AG10803 (cell line): ENCODE results near the gene KYNU.
"Not testable (repeated sequence)": the region's sequence is repeated elsewhere in the genome, so short reads cannot be mapped to it uniquely, and the experiment has no call there.

Experiments
- DNase-seq: peaks from one replicate; pipeline ENCODE4 v3.0.0; 2010; ENCODE audit warnings: low read depth
- H3K4me3 ChIP-seq: 2 replicates; pipeline ENCODE4 v1.5.1; 2011; ENCODE audit warnings: mild to moderate bottlenecking, low read length, control low read depth
- CTCF ChIP-seq: conservative IDR thresholded peaks from 2 replicates; pipeline ENCODE4 v1.5.1; 2011; ENCODE audit warnings: mild to moderate bottlenecking, low read length, control low read depth, inconsistent platforms

The KYNU gene

GRCh38 chr2:142849820-142850219, 27.6 kb upstream of the KYNU start:
- DNase-seq: no peak
- H3K4me3 ChIP-seq: no peak overlapping the region
- TF ChIP-seq CTCF: no peak

GRCh38 chr2:142853912-142854311, 23.6 kb upstream of the KYNU start:
- no peak for DNase-seq
- no peak overlapping the region for H3K4me3 ChIP-seq
- TF ChIP-seq CTCF: no peak

DNA sequence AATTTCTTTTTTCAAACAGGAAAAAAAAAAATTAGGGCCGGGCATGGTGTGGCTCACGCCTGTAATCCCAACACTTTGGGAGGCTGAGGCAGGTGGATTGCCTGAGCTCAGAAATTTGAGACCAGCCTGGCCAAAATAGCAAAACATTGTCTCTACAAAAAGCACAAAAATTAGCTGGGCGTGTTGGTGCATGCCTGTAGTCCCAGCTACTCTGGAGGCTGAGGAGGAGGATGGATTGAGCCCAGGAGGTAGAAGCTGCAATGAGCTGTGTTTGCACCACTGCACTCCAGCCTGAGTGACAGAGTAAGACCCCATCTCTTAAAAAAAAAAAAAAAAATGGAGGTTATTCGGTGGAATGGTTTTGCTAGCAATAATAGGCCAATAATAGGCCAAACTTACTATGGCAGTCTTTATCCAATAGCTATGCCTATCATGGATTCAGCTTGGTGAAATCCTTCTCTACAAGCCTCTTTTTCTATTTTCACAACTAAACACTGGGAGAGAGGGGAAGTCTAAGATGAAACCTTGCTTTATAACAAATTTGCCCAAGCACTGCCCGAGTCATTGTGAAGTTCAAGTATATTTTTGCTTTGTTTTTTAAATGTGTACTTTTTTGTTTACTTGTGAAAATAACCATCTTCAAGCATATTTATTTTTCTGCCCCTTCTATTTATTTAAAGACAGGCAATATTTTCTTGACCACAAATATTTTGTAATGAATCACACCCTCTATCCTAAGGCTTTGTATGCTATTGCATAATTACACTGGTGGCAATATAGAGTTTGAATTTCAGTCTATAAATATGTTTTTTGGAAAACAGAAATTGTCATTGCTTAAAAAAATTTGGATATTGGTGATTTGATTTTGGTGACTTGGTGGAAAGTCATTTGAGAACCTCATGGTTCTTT, 20.0 kb upstream of the KYNU start:
- no peak for TF ChIP-seq CTCF
- H3K4me3 ChIP-seq: no peak overlapping the region
- DNase-seq: peak; percentile 25

GRCh38 chr2:142858961-142859360, 18.5 kb upstream of the KYNU start:
- H3K4me3 ChIP-seq: no peak overlapping the region
- DNase-seq: no peak
- TF ChIP-seq CTCF: no peak

DNA sequence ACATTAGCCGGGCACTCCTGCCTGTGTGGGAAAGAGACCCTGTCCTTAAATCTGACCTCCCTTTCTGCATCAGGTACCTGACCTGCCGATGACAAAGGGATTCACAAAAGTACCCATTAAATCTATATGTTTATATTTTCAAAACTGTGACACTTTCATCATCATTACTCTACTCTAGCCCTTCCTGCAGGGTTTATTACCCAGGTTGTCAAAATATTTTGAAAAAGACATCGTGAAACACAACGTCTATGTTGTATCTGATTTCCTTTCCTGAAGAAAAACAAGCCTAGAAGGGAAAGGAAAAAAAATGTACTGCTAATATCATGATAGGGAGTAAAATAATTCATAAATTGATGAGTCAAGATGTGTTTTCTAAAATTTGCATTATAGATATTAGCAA, 15.2 kb upstream of the KYNU start:
- TF ChIP-seq CTCF: no peak
- no peak for DNase-seq

DNA sequence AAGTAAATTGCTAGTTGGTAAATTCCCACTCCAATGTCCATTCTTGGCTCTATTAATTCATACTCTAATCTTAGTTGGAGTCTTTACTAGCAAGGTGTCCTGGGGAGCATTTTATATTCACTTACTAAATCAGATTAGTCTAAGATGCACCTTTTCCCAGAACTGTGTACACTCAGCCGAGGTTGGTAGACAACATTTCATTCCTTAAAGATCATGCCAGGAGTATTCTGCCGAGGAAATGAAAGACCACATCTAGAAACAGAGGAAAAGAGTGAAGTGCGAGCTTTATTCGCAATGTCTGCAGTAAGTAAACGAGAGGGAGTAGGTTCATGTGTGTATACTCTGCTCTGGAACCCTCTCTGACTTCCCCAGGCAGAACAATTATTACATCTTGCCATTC, 14.6 kb upstream of the KYNU start:
- no peak for DNase-seq
- H3K4me3 ChIP-seq: no peak overlapping the region
- no peak for TF ChIP-seq CTCF

More for the DNA sequence above, 15.2 kb upstream of the KYNU start:
- H3K4me3 ChIP-seq: no peak overlapping the region

DNA sequence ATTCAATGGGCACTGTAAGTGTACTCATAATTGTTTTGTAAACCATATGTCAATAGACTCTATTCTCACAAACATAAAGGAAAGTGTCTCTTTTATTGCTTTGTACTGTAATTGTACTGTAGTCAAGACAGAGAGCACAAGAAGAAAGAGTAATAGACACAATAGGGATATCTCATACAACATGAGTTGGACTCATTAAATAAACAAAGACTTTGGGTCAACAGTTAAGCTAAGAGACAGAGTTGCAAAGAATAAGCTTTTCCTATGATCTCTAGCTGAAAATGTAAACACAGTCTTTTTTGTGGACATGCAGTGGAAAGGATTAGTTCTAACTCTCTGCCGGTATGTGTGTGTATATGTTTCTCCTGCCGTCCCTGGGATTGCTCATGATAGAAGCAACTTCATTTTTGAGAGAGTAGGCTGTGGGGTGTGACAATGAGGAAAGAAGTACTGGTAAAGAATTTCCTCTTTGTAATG, 13.9 kb upstream of the KYNU start:
- no peak for TF ChIP-seq CTCF
- no peak for DNase-seq
- H3K4me3 ChIP-seq: no peak overlapping the region

- DNase-seq, H3K4me3 ChIP-seq: not testable (repeated sequence)
These were observed 12.9 kb upstream of the KYNU start for GRCh38 chr2:142864605-142865004.
